Measurements from ENCODE around the gene PSMF1. TPM values are rescaled to one million over a fixed set of nuclear protein-coding genes. Genes with fewer than 3 reads are reported as not detected.

PSMF1 gene
- total and polyA plus RNA-seq, 9 of the 15 experiments (the other 6 are each of a cell fraction or from before 2014, with no cell fraction given): 8.5 to 192 (median 33.2) TPM

DNA sequence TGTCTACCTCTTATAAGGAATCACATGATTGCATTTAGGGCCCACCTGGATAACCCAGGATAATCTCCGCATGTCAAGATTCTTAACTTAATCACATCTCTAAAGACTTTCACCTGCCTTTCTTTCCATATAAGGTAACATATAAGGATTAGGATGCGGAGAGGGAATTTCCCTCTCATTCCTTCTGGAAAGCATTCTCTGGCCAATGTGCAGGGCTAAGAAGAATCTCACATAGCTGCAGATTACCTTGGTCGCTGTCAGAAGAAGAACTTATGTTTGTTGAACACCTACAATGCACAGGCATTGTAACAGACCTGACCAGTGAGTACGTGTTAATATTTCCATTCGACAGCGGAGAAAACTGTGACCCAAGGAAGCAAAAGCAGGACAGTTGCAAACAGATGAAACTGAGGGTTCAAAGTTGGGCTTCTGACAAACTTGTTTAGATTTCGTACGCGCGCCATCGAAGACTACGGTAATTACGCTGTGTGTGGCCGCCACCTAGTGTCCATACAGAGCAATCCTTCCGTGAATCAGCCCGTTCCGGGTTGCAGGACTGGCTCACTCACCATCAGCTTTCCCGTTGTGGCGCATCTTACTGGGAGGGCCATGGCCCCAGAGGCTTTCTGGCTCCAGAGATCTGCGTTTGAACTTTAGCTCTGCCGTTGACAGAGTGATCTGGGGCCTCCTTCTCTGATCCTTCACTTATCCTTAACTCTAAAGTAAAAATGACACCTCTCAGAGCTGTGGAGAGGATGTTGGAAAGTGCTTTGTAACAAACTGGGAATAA, 94.4 kb downstream of the PSMF1 start (continued):
- TF ChIP-seq, protein P1, sequence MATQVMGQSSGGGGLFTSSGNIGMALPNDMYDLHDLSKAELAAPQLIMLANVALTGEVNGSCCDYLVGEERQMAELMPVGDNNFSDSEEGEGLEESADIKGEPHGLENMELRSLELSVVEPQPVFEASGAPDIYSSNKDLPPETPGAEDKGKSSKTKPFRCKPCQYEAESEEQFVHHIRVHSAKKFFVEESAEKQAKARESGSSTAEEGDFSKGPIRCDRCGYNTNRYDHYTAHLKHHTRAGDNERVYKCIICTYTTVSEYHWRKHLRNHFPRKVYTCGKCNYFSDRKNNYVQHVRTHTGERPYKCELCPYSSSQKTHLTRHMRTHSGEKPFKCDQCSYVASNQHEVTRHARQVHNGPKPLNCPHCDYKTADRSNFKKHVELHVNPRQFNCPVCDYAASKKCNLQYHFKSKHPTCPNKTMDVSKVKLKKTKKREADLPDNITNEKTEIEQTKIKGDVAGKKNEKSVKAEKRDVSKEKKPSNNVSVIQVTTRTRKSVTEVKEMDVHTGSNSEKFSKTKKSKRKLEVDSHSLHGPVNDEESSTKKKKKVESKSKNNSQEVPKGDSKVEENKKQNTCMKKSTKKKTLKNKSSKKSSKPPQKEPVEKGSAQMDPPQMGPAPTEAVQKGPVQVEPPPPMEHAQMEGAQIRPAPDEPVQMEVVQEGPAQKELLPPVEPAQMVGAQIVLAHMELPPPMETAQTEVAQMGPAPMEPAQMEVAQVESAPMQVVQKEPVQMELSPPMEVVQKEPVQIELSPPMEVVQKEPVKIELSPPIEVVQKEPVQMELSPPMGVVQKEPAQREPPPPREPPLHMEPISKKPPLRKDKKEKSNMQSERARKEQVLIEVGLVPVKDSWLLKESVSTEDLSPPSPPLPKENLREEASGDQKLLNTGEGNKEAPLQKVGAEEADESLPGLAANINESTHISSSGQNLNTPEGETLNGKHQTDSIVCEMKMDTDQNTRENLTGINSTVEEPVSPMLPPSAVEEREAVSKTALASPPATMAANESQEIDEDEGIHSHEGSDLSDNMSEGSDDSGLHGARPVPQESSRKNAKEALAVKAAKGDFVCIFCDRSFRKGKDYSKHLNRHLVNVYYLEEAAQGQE (IDR thresholded peaks at IDR 0.05; ENCODE audit: borderline replicate concordance): peak; percentile 77
- TF ChIP-seq, protein P1 (CRISPR knock-in tag; IDR thresholded peaks at IDR 0.05; ENCODE audit: low read depth): no peak
- TF ChIP-seq SAFB (IDR thresholded peaks at IDR 0.05; ENCODE audit: borderline replicate concordance, low read depth, low read length) (no peak), FUS (optimal IDR thresholded peaks at IDR 0.05; ENCODE audit: low read depth, low read length) (no peak), ATF1 (CRISPR knock-in tag; IDR thresholded peaks at IDR 0.05) (no peak), ATF1 (tag; IDR thresholded peaks at IDR 0.05) (0 out of 2 replicates have a peak, but pooled peaks have one; percentile 13)
- TF ChIP-seq, protein P2, sequence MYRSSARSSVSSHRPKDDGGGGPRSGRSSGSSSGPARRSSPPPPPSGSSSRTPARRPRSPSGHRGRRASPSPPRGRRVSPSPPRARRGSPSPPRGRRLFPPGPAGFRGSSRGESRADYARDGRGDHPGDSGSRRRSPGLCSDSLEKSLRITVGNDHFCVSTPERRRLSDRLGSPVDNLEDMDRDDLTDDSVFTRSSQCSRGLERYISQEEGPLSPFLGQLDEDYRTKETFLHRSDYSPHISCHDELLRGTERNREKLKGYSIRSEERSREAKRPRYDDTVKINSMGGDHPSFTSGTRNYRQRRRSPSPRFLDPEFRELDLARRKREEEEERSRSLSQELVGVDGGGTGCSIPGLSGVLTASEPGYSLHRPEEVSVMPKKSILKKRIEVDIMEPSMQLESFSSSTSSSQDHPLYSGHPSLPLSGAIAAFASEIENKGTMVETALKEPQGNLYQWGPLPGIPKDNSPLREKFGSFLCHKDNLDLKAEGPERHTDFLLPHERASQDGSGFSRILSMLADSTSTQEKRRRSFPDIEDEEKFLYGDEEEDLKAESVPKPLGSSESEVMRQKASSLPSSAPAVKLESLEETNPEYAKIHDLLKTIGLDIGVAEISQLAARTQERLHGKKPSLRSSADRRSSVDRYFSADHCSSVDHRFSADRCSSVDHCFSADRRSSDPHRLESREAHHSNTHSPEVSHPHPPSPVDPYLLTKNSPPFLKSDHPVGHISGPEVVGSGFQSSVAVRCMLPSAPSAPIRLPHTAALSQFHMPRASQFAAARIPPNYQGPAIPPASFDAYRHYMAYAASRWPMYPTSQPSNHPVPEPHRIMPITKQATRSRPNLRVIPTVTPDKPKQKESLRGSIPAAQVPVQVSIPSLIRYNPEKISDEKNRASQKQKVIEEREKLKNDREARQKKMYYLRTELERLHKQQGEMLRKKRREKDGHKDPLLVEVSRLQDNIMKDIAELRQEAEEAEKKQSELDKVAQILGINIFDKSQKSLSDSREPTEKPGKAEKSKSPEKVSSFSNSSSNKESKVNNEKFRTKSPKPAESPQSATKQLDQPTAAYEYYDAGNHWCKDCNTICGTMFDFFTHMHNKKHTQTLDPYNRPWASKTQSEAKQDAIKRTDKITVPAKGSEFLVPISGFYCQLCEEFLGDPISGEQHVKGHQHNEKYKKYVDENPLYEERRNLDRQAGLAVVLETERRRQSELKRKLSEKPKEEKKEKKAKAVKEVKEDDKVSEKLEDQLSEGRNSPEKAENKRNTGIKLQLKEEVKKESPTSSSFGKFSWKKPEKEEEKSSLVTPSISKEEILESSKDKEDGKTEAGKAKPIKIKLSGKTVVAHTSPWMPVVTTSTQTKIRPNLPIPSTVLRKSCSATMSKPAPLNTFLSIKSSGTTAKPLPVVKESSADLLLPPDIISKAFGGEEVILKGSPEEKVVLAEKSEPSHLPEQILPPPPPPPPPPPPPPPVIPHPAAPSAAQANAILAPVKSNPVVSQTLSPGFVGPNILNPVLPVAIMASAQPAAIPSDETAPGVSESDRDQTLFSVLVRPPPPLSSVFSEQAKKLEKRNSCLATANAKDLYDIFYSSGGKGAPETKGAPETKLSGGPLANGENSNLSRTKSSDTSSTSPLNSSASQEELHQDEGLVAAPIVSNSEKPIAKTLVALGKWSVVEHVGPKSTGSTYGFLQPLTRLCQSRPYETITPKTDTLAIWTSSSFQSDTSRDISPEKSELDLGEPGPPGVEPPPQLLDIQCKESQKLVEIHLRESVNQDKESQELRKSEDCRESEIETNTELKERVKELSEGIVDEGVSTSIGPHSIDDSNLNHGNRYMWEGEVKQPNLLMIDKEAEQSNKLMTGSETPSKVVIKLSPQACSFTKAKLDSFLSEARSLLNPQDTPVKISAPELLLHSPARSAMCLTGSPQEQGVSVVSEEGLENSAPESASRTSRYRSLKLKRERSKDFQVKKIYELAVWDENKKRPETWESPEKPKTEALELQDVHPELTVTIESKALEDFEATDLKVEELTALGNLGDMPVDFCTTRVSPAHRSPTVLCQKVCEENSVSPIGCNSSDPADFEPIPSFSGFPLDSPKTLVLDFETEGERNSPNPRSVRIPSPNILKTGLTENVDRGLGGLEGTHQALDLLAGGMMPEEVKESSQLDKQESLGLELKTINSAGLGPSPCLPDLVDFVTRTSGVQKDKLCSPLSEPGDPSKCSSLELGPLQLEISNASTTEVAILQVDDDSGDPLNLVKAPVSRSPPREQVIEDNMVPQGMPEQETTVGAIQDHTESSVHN (IDR thresholded peaks at IDR 0.05; ENCODE audit: borderline replicate concordance in 1 of 2, low read depth in 1 of 2): no peak
- TF ChIP-seq, protein P3, sequence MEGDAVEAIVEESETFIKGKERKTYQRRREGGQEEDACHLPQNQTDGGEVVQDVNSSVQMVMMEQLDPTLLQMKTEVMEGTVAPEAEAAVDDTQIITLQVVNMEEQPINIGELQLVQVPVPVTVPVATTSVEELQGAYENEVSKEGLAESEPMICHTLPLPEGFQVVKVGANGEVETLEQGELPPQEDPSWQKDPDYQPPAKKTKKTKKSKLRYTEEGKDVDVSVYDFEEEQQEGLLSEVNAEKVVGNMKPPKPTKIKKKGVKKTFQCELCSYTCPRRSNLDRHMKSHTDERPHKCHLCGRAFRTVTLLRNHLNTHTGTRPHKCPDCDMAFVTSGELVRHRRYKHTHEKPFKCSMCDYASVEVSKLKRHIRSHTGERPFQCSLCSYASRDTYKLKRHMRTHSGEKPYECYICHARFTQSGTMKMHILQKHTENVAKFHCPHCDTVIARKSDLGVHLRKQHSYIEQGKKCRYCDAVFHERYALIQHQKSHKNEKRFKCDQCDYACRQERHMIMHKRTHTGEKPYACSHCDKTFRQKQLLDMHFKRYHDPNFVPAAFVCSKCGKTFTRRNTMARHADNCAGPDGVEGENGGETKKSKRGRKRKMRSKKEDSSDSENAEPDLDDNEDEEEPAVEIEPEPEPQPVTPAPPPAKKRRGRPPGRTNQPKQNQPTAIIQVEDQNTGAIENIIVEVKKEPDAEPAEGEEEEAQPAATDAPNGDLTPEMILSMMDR (IDR thresholded peaks at IDR 0.05 in 2 of 3, conservative IDR thresholded peaks at IDR 0.05 in 1 of 3; ENCODE audit: insufficient read depth in 2 of 3, low read depth in 1 of 3, low read length in 3 of 3): peak; percentile 70 to 84 (median 74)
